K562 treated with DMSO at 1 percent for 24 hours (cell line): ENCODE results near the gene BLACAT1. TPM values are rescaled to one million over a fixed set of nuclear protein-coding genes. Genes with fewer than 3 reads are reported as not detected.

Source experiments
- total RNA-seq: library from RNA; unstranded; fragments of 300-600 nt; gene quantifications from 2 replicates; pipeline ENCODE4 v1.2.3, GENCODE V29; 2022; ENCODE audit warnings: low read depth; ENCODE audit not compliant: insufficient read depth

Gene BLACAT1
- 0.67 and 1.6 TPM in 2 replicates for total RNA-seq

DNA sequence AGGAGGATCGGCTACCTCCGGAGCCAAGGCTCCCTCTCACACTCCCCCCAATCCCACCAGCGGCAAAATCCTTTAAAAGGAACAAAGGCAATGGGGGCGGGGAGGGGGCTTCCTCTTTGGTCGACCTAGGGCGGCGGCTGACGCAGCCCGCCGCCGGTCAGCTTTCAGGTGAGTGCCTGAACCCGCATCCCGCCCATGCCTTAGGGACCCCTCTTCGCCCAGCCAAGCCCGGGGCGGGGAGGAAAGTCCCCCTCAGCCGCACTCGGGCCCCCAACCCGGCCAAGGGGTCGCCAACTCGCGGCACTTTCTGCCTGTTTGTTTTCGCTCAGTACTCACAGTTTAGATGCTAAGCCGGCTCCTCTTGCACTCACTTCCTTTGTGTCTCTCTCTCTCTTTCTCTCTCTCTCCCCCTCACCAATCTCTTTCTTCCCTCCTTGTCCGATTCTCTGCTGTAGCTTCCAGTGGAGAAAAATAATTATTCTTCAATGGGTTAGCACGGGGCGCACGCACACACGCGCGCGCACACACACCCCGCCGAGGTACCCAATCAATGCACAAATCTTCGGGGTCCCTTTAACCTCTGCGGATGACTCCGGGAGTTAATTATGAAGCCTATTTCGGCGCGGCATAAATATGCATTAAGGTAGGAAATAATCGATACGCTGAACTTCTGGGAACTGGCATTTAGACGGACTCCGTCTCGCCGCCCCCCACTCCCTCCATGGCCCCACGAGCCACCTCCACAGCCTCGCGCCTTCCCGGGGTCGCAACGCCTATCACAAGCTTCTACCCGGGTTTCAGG, at the start of gene BLACAT1:
BLACAT1 (minus strand) TSS at position 465 of the 802 bp plus-strand sequence.

DNA sequence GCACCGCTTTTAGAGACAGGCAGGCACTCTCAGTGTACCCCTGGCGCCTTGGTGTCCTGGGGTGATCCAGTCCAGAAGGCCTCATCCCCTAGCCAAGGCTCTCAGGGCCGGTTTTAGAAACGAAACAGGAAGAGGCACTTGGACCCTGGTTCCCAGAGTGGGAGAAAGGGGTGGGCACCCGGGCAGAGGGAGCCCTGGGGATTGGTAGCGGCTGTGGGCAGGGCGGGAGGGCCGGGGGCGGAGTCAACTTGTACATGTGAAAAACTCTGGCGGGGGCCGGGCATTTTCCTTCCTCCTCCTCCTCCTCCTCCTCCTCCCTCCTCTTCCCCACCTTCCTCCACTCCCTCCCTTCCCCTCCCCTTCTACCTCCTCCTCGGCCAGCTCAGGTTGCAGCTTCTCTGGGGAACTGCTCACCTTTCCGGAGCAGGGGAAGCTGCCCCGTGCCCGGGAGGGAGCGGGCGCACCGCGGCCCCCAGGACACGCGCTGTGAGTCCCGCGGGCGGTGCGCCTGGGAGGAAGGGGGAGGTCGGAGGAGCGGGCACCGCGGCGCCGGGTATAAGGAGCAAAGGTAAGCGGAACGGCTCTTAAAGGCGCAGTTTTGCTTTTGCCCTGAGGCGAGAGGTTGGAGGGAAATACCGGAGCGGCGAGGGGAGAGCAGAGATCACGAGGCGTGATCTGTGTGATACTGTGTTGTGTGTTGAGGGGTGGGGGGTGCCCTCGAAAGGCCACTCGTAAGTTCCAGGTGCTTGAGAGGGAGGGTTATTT, 48.6 kb upstream of the BLACAT1 start, which contains the start of gene CDK18:
CDK18 (plus strand) TSS at position 359 of the 765 bp plus-strand sequence. CDS start 18,499 bp downstream, outside the sequence.

DNA sequence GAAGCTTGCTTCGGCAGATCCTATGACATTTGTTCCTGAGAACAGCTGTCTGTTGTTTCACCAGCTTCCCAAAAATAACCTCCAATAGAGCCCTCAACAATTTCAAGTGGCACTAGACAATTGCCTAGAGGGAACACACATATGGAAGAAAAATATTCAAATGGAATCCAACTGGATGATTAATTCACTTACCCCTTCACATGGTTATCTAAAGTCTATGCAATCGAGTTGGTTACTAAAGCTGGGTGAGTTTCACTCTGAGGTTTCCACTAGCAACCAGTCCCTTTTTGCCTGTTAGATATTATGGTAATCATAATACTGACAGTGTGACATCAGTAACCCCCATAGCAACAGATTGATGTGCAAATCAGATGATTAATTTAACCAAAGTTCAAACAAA, 34.0 kb downstream of the BLACAT1 start, which contains the start of gene LEMD1:
LEMD1 (minus strand) TSS at position 259 of the 400 bp plus-strand sequence. CDS start 1,520 bp downstream, outside the sequence.

Other genes starting within 250 kb of the BLACAT1 start
- 6.4 and 8.0 TPM in 2 replicates for gene DSTYK, start 244.3 kb downstream of the BLACAT1 start, total RNA-seq
- 14.5 and 14.8 TPM in 2 replicates for gene TMCC2, start 228.1 kb downstream of the BLACAT1 start, total RNA-seq
- gene NUAK2, start 134.3 kb downstream of the BLACAT1 start, total RNA-seq: 0.89 and 1.1 TPM in 2 replicates
- gene KLHDC8A, start 99.1 kb downstream of the BLACAT1 start, total RNA-seq: 0.56 TPM in 1 of 2 replicates, not detected in the other
- not detected in 2 replicates for gene LEMD1, start 34.0 kb downstream of the BLACAT1 start, total RNA-seq
- 1.1 and 1.9 TPM in 2 replicates for gene CDK18, start 48.6 kb upstream of the BLACAT1 start, total RNA-seq
- gene ELK4, start 176.0 kb upstream of the BLACAT1 start, total RNA-seq: 4.0 and 5.4 TPM in 2 replicates
- gene SLC45A3, start 224.5 kb upstream of the BLACAT1 start, total RNA-seq: 6.8 and 8.1 TPM in 2 replicates